Endothelial cell of umbilical vein (primary cell): ENCODE results near the gene DGKB. TPM values are rescaled to one million over a fixed set of nuclear protein-coding genes. Genes with fewer than 3 reads are reported as not detected.

Experiments
- BruUV-seq: library from RNA; stranded (reverse); fragments of 400-500 nt; replicated peaks from 2 replicates; lab custom pipeline; 2021; lab: Mats Ljungman, UMichigan
- CTCF ChIA-PET: fragments of 300-600, 350-600 bp; sonication (Branson Sonifier 250); formaldehyde crosslinking; loops from one replicate; lab custom pipeline; 2021; ENCODE audit warnings: antibody characterized with exemption, inconsistent platforms; lab: Charles Lee
- POLR2A ChIA-PET: fragments of 300-600, 350-600 bp; sonication (Branson Sonifier 250); formaldehyde crosslinking; loops from one replicate; lab custom pipeline; 2021; ENCODE audit warnings: antibody characterized with exemption, inconsistent platforms; lab: Charles Lee
- DNase-seq: peaks from one replicate; pipeline ENCODE4 v3.0.0-alpha.2; 2011; ENCODE audit warnings: low read depth, low spot score
- FAIRE-seq: peaks from 2 replicates; lab custom pipeline; 2011; peaks lifted over from hg19 to GRCh38; lab: Jason Lieb, UNC
- H2AFZ ChIP-seq: 2 replicates; pipeline ENCODE4 v1.6.0; 2012; ENCODE audit warnings: low read depth, low read length, control low read depth, inconsistent platforms
- H3K27ac ChIP-seq: 2 replicates; pipeline ENCODE4 v1.5.1; 2011; ENCODE audit warnings: low read depth, mild to moderate bottlenecking, control low read depth, low read length, moderate library complexity; ENCODE audit not compliant: insufficient read depth
- H3K27me3 ChIP-seq, 2 experiments: 2 replicates each; pipeline versions ENCODE4 v1.6.0 to v1.6.1; 2011; ENCODE audit warnings: low read length in 2 of 2, mixed read lengths in 1 of 2; ENCODE audit not compliant: control insufficient read depth in 2 of 2, insufficient read depth in 2 of 2
- H3K36me3 ChIP-seq, 2 experiments: 2 replicates in 1 of 2; 3 replicates in 1 of 2; pipeline ENCODE4 v1.5.1; 2011; ENCODE audit warnings: low read length in 2 of 2, mild to moderate bottlenecking in 1 of 2, moderate library complexity in 1 of 2; ENCODE audit not compliant: control insufficient read depth in 2 of 2, insufficient read depth in 2 of 2; ENCODE audit errors: extremely low read depth in 1 of 2
- H3K4me1 ChIP-seq: 3 replicates; pipeline ENCODE4 v1.5.1; 2011; ENCODE audit warnings: mild to moderate bottlenecking, low read length; ENCODE audit not compliant: control insufficient read depth, insufficient read depth; ENCODE audit errors: extremely low read depth
- H3K4me2 ChIP-seq: 2 replicates; pipeline ENCODE4 v1.6.1; 2011; ENCODE audit warnings: low read length, control low read depth, mixed read lengths; ENCODE audit not compliant: insufficient read depth
- H3K4me3 ChIP-seq, 3 experiments: fragments of 200-600 bp in 1 of 3; sonication (generic), shearing (Covaris generic) in 1 of 3; replicated peaks in 1 of 3; 2 replicates each; pipeline ENCODE4 v1.5.1; 2011 to 2016; ENCODE audit warnings: control low read depth in 3 of 3, low read length in 3 of 3, mild to moderate bottlenecking in 2 of 3, inconsistent platforms in 1 of 3, low read depth in 1 of 3, moderate library complexity in 1 of 3; ENCODE audit not compliant: insufficient read depth in 1 of 3
- H3K79me2 ChIP-seq: 2 replicates; pipeline ENCODE4 v1.6.0; 2012; ENCODE audit warnings: low read length, inconsistent platforms; ENCODE audit not compliant: control insufficient read depth, insufficient read depth
- H3K9ac ChIP-seq: replicated peaks from 2 replicates; pipeline ENCODE3; 2011; ENCODE audit warnings: low read length, control low read depth; ENCODE audit not compliant: insufficient read depth; ENCODE audit errors: extremely low read depth
- H3K9me1 ChIP-seq: replicated peaks from 3 replicates; pipeline ENCODE4 v1.6.0; 2011; ENCODE audit warnings: mild to moderate bottlenecking, low read length; ENCODE audit not compliant: control insufficient read depth, insufficient read depth; ENCODE audit errors: extremely low read depth
- H3K9me3 ChIP-seq: replicated peaks from 2 replicates; pipeline ENCODE4 v1.5.1; 2012; ENCODE audit warnings: low read length, inconsistent platforms; ENCODE audit not compliant: control insufficient read depth, insufficient read depth
- H4K20me1 ChIP-seq: replicated peaks from 2 replicates; pipeline ENCODE3; 2011; ENCODE audit warnings: mild to moderate bottlenecking, low read length; ENCODE audit not compliant: control insufficient read depth, insufficient read depth; ENCODE audit errors: extremely low read depth
- EZH2 ChIP-seq: IDR thresholded peaks from 2 replicates; pipeline ENCODE4 v1.6.1; 2012; ENCODE audit warnings: borderline replicate concordance, low read depth, mild to moderate bottlenecking, moderate library complexity, low read length, inconsistent platforms; ENCODE audit not compliant: severe bottlenecking
- FOS ChIP-seq: IDR thresholded peaks from 2 replicates; pipeline ENCODE4 v1.6.1; 2011; ENCODE audit warnings: mild to moderate bottlenecking, low read length, moderate library complexity, borderline replicate concordance; ENCODE audit not compliant: insufficient read depth
- GATA2 ChIP-seq: IDR thresholded peaks from 2 replicates; pipeline ENCODE4 v1.7.0; 2011; ENCODE audit warnings: low read depth, mild to moderate bottlenecking, moderate library complexity, mixed read lengths, low read length; ENCODE audit not compliant: insufficient read length, insufficient read depth
- JUN ChIP-seq: IDR thresholded peaks from 2 replicates; pipeline ENCODE4 v1.6.1; 2011; ENCODE audit warnings: borderline replicate concordance, low read depth; ENCODE audit not compliant: insufficient read length, insufficient read depth
- MYC ChIP-seq: IDR thresholded peaks from one replicate; pipeline ENCODE4 v1.6.1; 2011; ENCODE audit warnings: mild to moderate bottlenecking, low read depth, low read length
- POLR2A ChIP-seq: IDR thresholded peaks from 2 replicates; pipeline ENCODE4 v1.6.1; 2012; ENCODE audit warnings: low read depth, mild to moderate bottlenecking, control low read depth, low read length
- POLR2AphosphoS5 ChIP-seq: IDR thresholded peaks from 2 replicates; pipeline ENCODE4 v1.6.1; 2012; ENCODE audit warnings: low read depth, mild to moderate bottlenecking, control low read depth, low read length, moderate library complexity; ENCODE audit not compliant: insufficient read depth
- dilution Hi-C: fragments of 300-500 bp; cut with MboI; formaldehyde crosslinking; loops from one replicate; pipeline ENCODE4 v1.15.0; 2019; ENCODE audit warnings: low sequenced_read_pairs; ENCODE audit not compliant: extremely low pct_ligation_motif_present
- intact Hi-C: fragments of 100-400 bp; cut with micrococcal nuclease; formaldehyde crosslinking; loops from one replicate; pipeline ENCODE4 v1.10.0; 2022
- polyA plus RNA-seq, 4 experiments: library from polyadenylated mRNA; depleted of rRNA in 3 of 4; stranded (reverse) in 3 of 4; unstranded in 1 of 4; fragments of >200 nt; gene quantifications; 2 replicates each; pipeline versions ENCODE4 v1.2.1 to v1.2.3, GENCODE V29; 2011 to 2012; ENCODE audit warnings: missing spikeins in 1 of 4
- total RNA-seq: library from RNA; stranded (reverse); gene quantifications from 2 replicates; pipeline ENCODE4 v1.2.3, GENCODE V29; 2021
- TF ChIP-seq, protein P1 (sequence below), 2 donors: IDR thresholded peaks; 1 replicate in 1 of 2; 2 replicates in 1 of 2; pipeline ENCODE4 v1.5.1; 2011; ENCODE audit warnings: low read length in 2 of 2, mild to moderate bottlenecking in 2 of 2, moderate library complexity in 2 of 2, control low read depth in 1 of 2, inconsistent platforms in 1 of 2, low read depth in 1 of 2; ENCODE audit not compliant: insufficient read depth in 1 of 2; ENCODE audit errors: extremely low read depth in 1 of 2
- TF ChIP-seq, protein P2 (sequence below): IDR thresholded peaks from 2 replicates; pipeline ENCODE4 v1.6.1; 2011; ENCODE audit not compliant: insufficient read depth, insufficient read length

Gene DGKB
- total and polyA plus RNA-seq, 2 donors (not counting 3 experiments of a cell fraction or from before 2014, with no cell fraction given) = not detected

DNA sequence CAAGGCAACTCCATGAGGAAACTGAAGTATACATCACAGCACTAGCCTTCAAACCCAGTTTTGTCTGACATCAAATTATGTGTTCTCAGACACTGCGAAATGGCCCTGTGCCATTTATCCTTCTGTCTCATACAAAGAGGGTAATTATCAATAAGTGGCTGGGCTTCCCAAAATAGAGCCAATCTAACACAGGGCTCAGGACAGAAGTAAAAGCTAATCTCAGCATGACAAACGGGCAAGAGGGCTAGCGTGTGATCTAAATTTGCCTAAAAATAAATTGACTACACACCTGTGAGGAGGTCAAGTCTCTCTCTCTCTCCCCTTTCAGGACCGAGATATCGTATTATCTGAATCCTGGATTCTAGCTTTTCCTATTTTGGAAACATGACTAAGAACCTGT is 67.2 kb downstream of the DGKB start:
- no peak for TF ChIP-seq POLR2AphosphoS5
- TF ChIP-seq, protein P1, sequence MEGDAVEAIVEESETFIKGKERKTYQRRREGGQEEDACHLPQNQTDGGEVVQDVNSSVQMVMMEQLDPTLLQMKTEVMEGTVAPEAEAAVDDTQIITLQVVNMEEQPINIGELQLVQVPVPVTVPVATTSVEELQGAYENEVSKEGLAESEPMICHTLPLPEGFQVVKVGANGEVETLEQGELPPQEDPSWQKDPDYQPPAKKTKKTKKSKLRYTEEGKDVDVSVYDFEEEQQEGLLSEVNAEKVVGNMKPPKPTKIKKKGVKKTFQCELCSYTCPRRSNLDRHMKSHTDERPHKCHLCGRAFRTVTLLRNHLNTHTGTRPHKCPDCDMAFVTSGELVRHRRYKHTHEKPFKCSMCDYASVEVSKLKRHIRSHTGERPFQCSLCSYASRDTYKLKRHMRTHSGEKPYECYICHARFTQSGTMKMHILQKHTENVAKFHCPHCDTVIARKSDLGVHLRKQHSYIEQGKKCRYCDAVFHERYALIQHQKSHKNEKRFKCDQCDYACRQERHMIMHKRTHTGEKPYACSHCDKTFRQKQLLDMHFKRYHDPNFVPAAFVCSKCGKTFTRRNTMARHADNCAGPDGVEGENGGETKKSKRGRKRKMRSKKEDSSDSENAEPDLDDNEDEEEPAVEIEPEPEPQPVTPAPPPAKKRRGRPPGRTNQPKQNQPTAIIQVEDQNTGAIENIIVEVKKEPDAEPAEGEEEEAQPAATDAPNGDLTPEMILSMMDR (IDR thresholded peaks at IDR 0.05; ENCODE audit: extremely low read depth in 1 of 2, insufficient read depth in 1 of 2, low read depth in 1 of 2, low read length in 2 of 2) = no peak
- TF ChIP-seq, protein P2, sequence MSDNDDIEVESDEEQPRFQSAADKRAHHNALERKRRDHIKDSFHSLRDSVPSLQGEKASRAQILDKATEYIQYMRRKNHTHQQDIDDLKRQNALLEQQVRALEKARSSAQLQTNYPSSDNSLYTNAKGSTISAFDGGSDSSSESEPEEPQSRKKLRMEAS = no peak
- no peak for TF ChIP-seq POLR2A
- no peak for TF ChIP-seq MYC
- no peak for TF ChIP-seq GATA2
- TF ChIP-seq FOS = no peak
- no peak for TF ChIP-seq JUN
- TF ChIP-seq EZH2 = no peak

More for the DNA sequence above, 67.2 kb downstream of the DGKB start:
- Histone ChIP-seq H4K20me1 (no peaks in the 10 kb centered on the region), H3K27ac (no peak overlapping the region), H3K36me3 (no peaks in the 10 kb centered on the region), H3K9ac (no peak overlapping the region), H2AFZ (no peak overlapping the region), H3K79me2 (no peaks in the 10 kb centered on the region), H3K27me3 (no peaks in the 10 kb centered on the region), H3K4me3 (no peak overlapping the region), H3K9me1 (no peaks in the 10 kb centered on the region), H3K4me2 (no peak overlapping the region), H3K9me3 (no peaks in the 10 kb centered on the region), H3K4me1 (no peaks in the 10 kb centered on the region)
- dilution Hi-C loops (no loop called here), intact Hi-C loops (no loop called here)
- ChIA-PET POLR2A (no interaction called here), CTCF (interaction anchor here (1.3 kb wide), 1 partner anchor 11 kb away, joined by 4 read pairs; no protein-coding TSS in a partner anchor)
- no peak for DNase-seq
- no TSS peak for BruUV-seq
- no peak for FAIRE-seq
